HCT116 (cell line): ENCODE results near the gene CERS5.

Experiments
- CTCF ChIP-seq, 3 experiments: fragments of 200-600 bp in 1 of 3; sonication (generic) in 1 of 3; IDR thresholded peaks in 2 of 3; conservative IDR thresholded peaks in 1 of 3; 2 replicates each; pipeline ENCODE4 v1.5.1; 2012 to 2017; ENCODE audit warnings: low read depth in 2 of 3, low read length in 2 of 3, antibody characterized with exemption in 1 of 3, borderline replicate concordance in 1 of 3, control low read depth in 1 of 3, mild to moderate bottlenecking in 1 of 3, mixed read lengths in 1 of 3, mixed run types in 1 of 3, moderate library complexity in 1 of 3; ENCODE audit not compliant: insufficient read depth in 1 of 3
- EZH2 ChIP-seq: fragments of 200-600 bp; sonication (generic); IDR thresholded peaks from 2 replicates; pipeline ENCODE4 v1.6.1; 2017; ENCODE audit warnings: antibody characterized with exemption, mixed run types
- POLR2A ChIP-seq: IDR thresholded peaks from 2 replicates; pipeline ENCODE4 v1.7.0; 2011; ENCODE audit warnings: borderline replicate concordance; ENCODE audit not compliant: insufficient read depth, insufficient read length; ENCODE audit errors: extremely low read depth
- POLR2AphosphoS5 ChIP-seq: IDR thresholded peaks from 2 replicates; pipeline ENCODE4 v1.6.1; 2011; ENCODE audit warnings: mild to moderate bottlenecking, low read depth, low read length, moderate library complexity
- RAD21 ChIP-seq: IDR thresholded peaks from 2 replicates; pipeline ENCODE4 v1.6.1; 2012; ENCODE audit warnings: low read depth, mild to moderate bottlenecking
- SP1 ChIP-seq: IDR thresholded peaks from 2 replicates; pipeline ENCODE4 v1.6.1; 2012; ENCODE audit warnings: low read depth
- SRF ChIP-seq: IDR thresholded peaks from 2 replicates; pipeline ENCODE4 v1.6.1; 2012; ENCODE audit warnings: low read depth
- ZFX ChIP-seq: fragments of 450-650 bp; IDR thresholded peaks from 2 replicates; pipeline ENCODE4 v1.6.1; 2017

- TF ChIP-seq CTCF (IDR thresholded peaks at IDR 0.05 in 2 of 3, conservative IDR thresholded peaks at IDR 0.05 in 1 of 3; ENCODE audit: borderline replicate concordance in 1 of 3, insufficient read depth in 1 of 3, low read depth in 2 of 3, low read length in 2 of 3) (no peak), POLR2A (no peak), ZFX (no peak), EZH2 (no peak), RAD21 (no peak), POLR2AphosphoS5 (no peak), SRF (no peak), SP1 (no peak)
Observed at GRCh38 chr12:50132505-50133135, 34.5 kb downstream of the CERS5 start.
